Lower leg skin (tissue), 4 donors: ENCODE results near the gene DCAF4L1. TPM values are rescaled to one million over a fixed set of nuclear protein-coding genes. Genes with fewer than 3 reads are reported as not detected.

ENCODE experiments used
- DNase-seq, 2 donors: peaks; one replicate each; pipeline ENCODE4 v3.0.0-alpha.2; 2019; ENCODE audit warnings: low spot score in 2 of 2
- H3K4me3 ChIP-seq: fragments of 200-600 bp; sonication (generic); 2 replicates; pipeline ENCODE4 v1.5.1; 2017; ENCODE audit warnings: mild to moderate bottlenecking, low read depth; ENCODE audit not compliant: poor library complexity, severe bottlenecking
- POLR2A ChIP-seq, 2 donors: fragments of 450-650 bp; IDR thresholded peaks; one replicate each; pipeline ENCODE4 v1.6.1; 2016 to 2017; ENCODE audit warnings: antibody characterized with exemption in 2 of 2, mild to moderate bottlenecking in 1 of 2, moderate library complexity in 1 of 2
- WGBS, 2 donors: methylation state at CpG; one replicate each; pipeline ENCODE4 v1.1.5; 2018; 5-methylcytosine and 5-hydroxymethylcytosine counted together
- intact Hi-C: fragments of 100-400 bp; cut with DNase I; formaldehyde crosslinking; loops from one replicate; pipeline ENCODE4 v1.15.0; 2023; ENCODE audit warnings: low total_unique reads
- total RNA-seq, 4 donors: library from RNA; depleted of rRNA; stranded (reverse); fragments of >200 nt; gene quantifications; one replicate each; pipeline ENCODE4 v1.1.0, GENCODE V29; 2016
- TF ChIP-seq, protein P1 (sequence below), 3 donors: fragments of 450-650 bp; IDR thresholded peaks; one replicate each; pipeline ENCODE4 v1.5.1; 2016; ENCODE audit warnings: antibody characterized with exemption in 3 of 3, mild to moderate bottlenecking in 3 of 3, moderate library complexity in 2 of 3

Gene DCAF4L1
- total RNA-seq, 4 donors from 2014 or later = 0.06 to 0.23 TPM; not detected in 2

DNA sequence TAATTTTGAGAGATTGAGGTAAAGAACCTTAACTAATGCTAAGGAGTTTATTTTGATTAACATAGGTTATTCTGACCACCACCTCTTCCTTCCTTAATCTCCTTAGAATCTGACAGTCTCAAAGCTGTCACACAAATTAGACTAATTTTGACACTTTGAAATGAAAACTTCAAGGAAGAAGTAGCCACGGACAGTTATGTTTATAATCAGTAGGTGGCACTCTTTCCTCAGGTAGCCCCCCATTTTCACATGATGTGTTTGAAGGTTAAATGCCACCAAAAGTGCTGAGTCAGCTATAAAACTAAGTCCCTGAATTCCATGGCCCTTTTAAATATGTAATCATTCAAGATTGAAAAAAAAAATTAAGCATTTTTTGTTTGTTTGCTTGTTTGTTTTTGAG lies 23.9 kb upstream of the DCAF4L1 start:
- no peak for TF ChIP-seq POLR2A (IDR thresholded peaks at IDR 0.05)
- TF ChIP-seq, protein P1, sequence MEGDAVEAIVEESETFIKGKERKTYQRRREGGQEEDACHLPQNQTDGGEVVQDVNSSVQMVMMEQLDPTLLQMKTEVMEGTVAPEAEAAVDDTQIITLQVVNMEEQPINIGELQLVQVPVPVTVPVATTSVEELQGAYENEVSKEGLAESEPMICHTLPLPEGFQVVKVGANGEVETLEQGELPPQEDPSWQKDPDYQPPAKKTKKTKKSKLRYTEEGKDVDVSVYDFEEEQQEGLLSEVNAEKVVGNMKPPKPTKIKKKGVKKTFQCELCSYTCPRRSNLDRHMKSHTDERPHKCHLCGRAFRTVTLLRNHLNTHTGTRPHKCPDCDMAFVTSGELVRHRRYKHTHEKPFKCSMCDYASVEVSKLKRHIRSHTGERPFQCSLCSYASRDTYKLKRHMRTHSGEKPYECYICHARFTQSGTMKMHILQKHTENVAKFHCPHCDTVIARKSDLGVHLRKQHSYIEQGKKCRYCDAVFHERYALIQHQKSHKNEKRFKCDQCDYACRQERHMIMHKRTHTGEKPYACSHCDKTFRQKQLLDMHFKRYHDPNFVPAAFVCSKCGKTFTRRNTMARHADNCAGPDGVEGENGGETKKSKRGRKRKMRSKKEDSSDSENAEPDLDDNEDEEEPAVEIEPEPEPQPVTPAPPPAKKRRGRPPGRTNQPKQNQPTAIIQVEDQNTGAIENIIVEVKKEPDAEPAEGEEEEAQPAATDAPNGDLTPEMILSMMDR (IDR thresholded peaks at IDR 0.05) = no peak
- no peak for DNase-seq
- intact Hi-C loops = no loop called here
- H3K4me3 ChIP-seq = no peak overlapping the region
- 45 to 50% methylated on average over 1 of the region's 1 CpG for WGBS, 2 donors

DNA sequence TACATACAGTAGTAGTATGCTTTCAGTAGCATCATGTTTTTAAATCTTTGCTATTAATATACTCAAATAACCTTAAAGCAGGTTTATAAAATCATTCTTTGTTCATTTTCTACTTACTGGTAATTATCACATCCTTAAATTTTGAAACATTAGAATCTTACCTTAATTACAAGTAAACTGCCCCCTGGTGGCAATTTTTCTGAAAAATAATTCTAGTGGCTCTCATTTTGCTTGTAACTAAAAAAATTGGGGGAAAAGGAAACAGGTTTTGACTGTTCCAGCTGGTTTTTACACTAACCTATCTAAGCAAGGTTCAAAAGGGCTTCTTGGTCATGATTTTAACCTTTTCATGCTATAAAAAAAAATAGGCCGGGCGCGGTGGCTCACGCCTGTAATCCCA lies 18.5 kb upstream of the DCAF4L1 start:
- DNase-seq = no peak
- H3K4me3 ChIP-seq = no peak overlapping the region
- intact Hi-C loops = loop anchor here (10.0 kb wide), 1 partner anchor 348 kb away; no protein-coding TSS in a partner anchor
- TF ChIP-seq, protein P1 (IDR thresholded peaks at IDR 0.05) = no peak
- TF ChIP-seq POLR2A (IDR thresholded peaks at IDR 0.05) = no peak
- WGBS, 2 donors = 91 to 94% methylated on average over 4 of the region's 4 CpGs

DNA sequence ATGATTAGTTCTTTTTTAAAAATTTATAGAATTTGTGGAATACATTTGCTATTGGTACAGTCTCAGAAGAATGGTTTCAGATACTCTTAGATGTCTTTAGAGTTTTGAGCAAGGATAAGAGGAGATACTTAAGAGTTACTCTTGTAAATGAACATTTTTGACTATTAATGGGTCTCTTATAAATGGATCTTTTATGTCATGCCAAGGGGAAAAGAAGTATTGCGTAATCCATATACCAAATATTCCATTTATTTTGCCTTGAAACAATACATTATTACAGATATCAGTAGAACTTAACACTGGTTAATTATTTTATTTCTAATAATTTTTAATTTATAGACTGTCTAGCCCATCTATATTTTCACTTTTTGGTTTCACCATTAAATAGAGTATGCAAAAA lies 17.2 kb upstream of the DCAF4L1 start:
- WGBS, 2 donors = 88 to 96% methylated on average over 1 of the region's 1 CpG
- intact Hi-C loops = loop anchor here (10.0 kb wide), 1 partner anchor 350 kb away; no protein-coding TSS in a partner anchor
- no peak overlapping the region for H3K4me3 ChIP-seq
- no peak for TF ChIP-seq POLR2A (IDR thresholded peaks at IDR 0.05)
- TF ChIP-seq, protein P1 (IDR thresholded peaks at IDR 0.05) = no peak
- no peak for DNase-seq

- TF ChIP-seq, protein P1 (IDR thresholded peaks at IDR 0.05) = no peak
- no peak for TF ChIP-seq POLR2A (IDR thresholded peaks at IDR 0.05)
- WGBS, 2 donors = 93 to 98% methylated on average over 2 of the region's 2 CpGs
- intact Hi-C loops = loop anchor here (10.0 kb wide), 1 partner anchor 353 kb away; no protein-coding TSS in a partner anchor
Measured at GRCh38 chr4:41967392-41967791, 14.2 kb upstream of the DCAF4L1 start.

DNA sequence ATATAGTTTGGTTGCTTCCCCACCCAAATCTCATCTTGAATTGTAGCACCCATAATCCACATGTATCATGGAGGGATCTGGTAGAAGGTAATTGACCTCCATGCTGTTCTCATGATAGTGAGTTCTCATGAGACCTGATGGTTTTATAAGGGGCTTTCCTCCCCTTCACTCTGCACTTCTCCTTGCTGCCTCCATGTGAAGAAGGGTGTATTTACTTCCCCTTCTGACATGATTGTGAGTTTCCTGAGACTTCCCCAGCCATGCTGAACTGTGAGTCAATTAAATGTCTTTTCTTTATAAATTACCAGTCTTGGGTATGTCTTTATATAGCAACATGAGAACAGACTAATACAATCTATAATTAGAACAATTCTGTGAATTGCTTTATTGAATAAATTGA lies 11.9 kb upstream of the DCAF4L1 start:
- TF ChIP-seq, protein P1 (IDR thresholded peaks at IDR 0.05) = no peak
- no peak for TF ChIP-seq POLR2A (IDR thresholded peaks at IDR 0.05)
- H3K4me3 ChIP-seq = no peak overlapping the region
- DNase-seq = no peak
- intact Hi-C loops = loop anchor here (10.0 kb wide), 1 partner anchor 355 kb away; no protein-coding TSS in a partner anchor

More at GRCh38 chr4:41967392-41967791, 14.2 kb upstream of the DCAF4L1 start:
- H3K4me3 ChIP-seq = no peak overlapping the region
- DNase-seq = no peak

DNA sequence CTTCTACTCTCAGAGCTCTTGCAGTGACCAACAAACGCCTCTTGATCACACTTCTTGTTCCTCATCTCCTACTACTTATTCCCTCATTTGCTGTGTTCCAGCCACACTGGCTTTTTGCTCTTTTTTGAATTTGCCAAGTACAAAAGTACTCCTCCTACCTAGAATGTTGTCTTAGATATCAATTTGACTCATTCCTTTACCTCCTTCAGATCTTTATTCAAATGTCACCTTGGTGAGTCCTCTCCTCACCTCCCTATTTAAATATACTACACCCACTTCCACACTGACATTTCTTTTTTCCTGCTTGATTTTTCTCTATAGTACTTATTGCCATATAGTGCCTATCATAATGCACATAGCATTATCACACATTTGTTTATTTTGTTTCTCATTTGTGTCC lies 6.2 kb upstream of the DCAF4L1 start:
- WGBS, 2 donors = 69 to 88% methylated on average over 1 of the region's 1 CpG
- no peak for DNase-seq
- no peak overlapping the region for H3K4me3 ChIP-seq
- intact Hi-C loops = no loop called here
- TF ChIP-seq, protein P1 (IDR thresholded peaks at IDR 0.05) = no peak
- no peak for TF ChIP-seq POLR2A (IDR thresholded peaks at IDR 0.05)
